NCI-H2196 (cell line): Measurements from ENCODE around the gene TFAP2E.
"Not testable (repeated sequence)": the region's sequence is repeated elsewhere in the genome, so short reads cannot be mapped to it uniquely, and the experiment has no call there.

Experiments
- DNase-seq: peaks from one replicate; lab custom pipeline; 2025; ENCODE audit not compliant: unreplicated experiment; lab: John Stamatoyannopoulos, UW

TFAP2E gene

DNA sequence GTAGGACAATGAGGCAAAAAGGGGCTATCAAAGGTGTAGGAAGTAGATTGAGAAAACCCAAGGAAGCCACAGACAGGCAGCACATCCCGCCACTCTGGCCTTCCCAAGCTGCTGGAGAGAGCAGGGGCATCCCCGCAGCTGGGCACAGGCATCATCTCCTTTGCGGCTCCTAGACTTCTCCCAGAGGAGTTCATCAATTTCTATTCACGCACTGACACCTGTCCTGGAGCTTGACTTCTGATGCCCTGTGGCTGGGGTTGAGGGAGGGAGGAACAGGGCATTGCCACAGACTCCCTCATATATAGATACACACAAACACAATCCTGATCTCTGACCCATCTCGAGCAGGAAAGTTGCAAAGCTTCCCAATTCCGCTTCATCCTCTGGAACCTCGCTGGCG lies 1.9 kb upstream of the TFAP2E start:
- DNase-seq = no peak

DNA sequence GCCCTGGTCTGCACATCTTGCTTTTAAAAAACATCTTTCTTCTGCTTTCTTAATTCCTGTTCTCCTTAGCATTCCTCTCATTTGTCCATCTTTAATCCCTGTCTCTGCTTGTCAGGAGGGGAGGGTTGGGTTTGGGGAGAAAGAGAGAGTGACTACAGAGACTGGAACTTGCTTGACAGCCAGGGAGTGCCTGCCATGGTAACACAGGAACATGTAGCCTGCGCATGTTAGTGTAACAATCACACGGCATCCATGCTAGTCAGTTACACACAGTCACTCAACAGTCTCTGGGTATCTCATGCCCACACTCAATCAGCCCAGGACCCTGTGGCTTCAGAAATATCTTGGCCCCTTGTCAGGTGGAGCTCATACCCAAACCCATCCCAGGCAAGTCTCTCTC lies 818 bp upstream of the TFAP2E start:
- no peak for DNase-seq

- DNase-seq = no peak
Observed at GRCh38 chr1:35574125-35574654, 1.1 kb downstream of the TFAP2E start.

- DNase-seq = no peak
Observed at GRCh38 chr1:35574655-35575415, 1.7 kb downstream of the TFAP2E start.

- DNase-seq = no peak
Observed at GRCh38 chr1:35575416-35575958, 2.4 kb downstream of the TFAP2E start.

- no peak for DNase-seq
Observed at GRCh38 chr1:35576061-35576765, 3.1 kb downstream of the TFAP2E start.

DNA sequence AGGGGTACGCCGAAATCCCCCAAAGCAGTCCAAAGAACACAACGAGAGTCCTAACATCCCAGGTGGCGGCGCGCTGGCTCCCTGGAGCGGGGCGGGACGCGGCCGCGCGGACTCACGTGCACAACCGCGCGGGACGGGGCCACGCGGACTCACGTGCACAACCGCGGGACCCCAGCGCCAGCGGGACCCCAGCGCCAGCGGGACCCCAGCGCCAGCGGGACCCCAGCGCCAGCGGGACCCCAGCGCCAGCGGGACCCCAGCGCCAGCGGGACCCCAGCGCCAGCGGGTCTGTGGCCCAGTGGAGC lies 3.6 kb downstream of the TFAP2E start:
- not testable (repeated sequence) for DNase-seq

- no peak for DNase-seq
Observed at GRCh38 chr1:35577071-35577998, 4.2 kb downstream of the TFAP2E start.

DNA sequence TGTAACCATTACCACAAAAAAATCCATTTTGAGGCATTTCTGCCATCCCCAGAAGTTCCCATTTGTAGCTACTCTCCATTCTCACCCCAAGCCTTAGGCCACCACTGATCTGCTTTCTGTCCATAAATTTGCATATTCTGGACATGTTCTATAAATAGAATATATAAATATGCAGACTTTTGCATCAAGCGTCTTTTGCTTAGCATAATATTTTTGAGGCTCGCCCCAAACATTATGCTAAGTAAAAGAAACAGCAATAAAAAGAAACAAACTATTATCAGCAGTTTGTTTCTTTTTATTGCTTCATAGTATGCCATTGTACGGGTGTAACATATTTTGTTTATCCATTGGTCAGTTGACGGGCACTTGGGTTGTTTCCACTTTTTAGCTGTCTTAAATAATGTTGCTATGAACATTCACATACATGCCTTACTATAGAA lies 7.9 kb downstream of the TFAP2E start:
- DNase-seq = no peak

GRCh38 chr1:35581621-35582020 lies 8.5 kb downstream of the TFAP2E start:
- not testable (repeated sequence) for DNase-seq

GRCh38 chr1:35585281-35585680 lies 12.2 kb downstream of the TFAP2E start:
- no peak for DNase-seq

GRCh38 chr1:35585805-35586204 lies 12.7 kb downstream of the TFAP2E start:
- DNase-seq = not testable (repeated sequence)

- no peak for DNase-seq
Observed at GRCh38 chr1:35586808-35587207, 13.7 kb downstream of the TFAP2E start.

GRCh38 chr1:35587736-35588135 lies 14.6 kb downstream of the TFAP2E start:
- no peak for DNase-seq

DNA sequence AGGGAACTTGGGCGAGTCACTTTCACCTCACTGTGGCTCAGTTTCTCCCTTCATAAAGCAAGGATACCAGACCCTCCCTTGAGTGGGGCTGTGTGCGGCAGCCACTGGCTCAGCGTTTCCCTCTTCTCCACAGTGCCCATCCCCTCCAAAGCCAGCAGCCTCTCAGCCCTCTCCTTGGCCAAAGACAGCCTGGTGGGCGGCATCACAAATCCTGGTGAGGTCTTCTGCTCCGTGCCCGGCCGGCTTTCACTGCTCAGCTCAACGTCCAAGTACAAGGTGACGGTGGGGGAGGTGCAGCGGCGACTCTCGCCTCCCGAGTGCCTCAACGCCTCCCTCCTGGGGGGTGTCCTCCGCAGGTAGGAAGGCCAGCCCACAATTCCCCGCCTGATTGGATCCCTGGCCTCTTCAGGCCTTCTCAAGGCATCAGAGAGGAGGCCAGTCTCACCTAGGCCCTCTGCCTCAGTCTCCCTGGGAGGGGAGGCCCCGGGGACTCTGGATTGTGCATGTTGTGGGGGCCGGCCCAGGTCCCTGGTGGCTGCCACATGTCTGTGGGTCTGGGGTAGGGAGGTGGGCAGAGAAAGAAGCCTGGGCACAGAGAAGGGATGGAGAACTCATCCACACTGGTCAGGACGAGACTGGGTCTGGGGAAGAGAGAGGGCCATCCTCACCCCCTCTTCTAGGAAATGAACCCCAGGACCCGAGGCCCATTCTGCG lies 15.2 kb downstream of the TFAP2E start:
- no peak for DNase-seq

- no peak for DNase-seq
Observed at GRCh38 chr1:35589516-35590427, 16.7 kb downstream of the TFAP2E start.

- DNase-seq = peak; percentile 11
Observed at GRCh38 chr1:35590476-35591040, 17.4 kb downstream of the TFAP2E start.

- DNase-seq = no peak
Observed at GRCh38 chr1:35591211-35591610, 18.1 kb downstream of the TFAP2E start.
